Stomach (tissue), 4 donors: ENCODE results near the gene RSBN1.

Experiments
- EP300 ChIP-seq: sonication (generic); formaldehyde crosslinking; IDR thresholded peaks from one replicate; pipeline ENCODE4 v1.6.1; 2017; ENCODE audit warnings: antibody characterized with exemption
- POLR2A ChIP-seq, 4 donors: fragments of 450-650 bp; IDR thresholded peaks; one replicate each; pipeline ENCODE4 v1.6.1; 2016; ENCODE audit warnings: antibody characterized with exemption in 4 of 4, control low read depth in 2 of 4, mild to moderate bottlenecking in 1 of 4, moderate library complexity in 1 of 4
- TF ChIP-seq, protein P1 (sequence below), 7 experiments: fragments of 450-650 bp in 4 of 7; fragments of 200-600 bp in 3 of 7; sonication (generic) in 3 of 7; IDR thresholded peaks; one replicate each; pipeline ENCODE4 v1.5.1; 2016 to 2019; ENCODE audit warnings: antibody characterized with exemption in 7 of 7, control low read depth in 2 of 7, mild to moderate bottlenecking in 1 of 7

DNA sequence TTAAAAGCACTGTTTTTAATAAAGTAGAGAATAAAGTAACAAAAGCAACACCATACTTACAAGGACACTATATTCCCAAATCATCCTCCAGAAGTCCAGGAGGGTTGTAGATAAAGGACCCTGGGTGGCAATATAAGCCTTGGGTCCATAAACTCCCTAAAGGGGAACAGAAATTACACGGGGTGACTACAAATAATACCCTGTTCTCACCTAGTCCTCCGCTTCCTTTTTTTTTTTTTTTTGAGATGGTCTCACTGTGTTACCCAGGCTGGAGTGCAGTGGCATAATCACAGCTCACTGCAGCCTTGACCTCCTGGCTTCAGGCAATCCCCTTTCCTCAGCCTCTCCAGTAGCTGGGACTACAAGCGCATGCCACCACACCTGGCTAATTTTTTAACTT lies 46.1 kb upstream of the RSBN1 start:
- TF ChIP-seq, protein P1, sequence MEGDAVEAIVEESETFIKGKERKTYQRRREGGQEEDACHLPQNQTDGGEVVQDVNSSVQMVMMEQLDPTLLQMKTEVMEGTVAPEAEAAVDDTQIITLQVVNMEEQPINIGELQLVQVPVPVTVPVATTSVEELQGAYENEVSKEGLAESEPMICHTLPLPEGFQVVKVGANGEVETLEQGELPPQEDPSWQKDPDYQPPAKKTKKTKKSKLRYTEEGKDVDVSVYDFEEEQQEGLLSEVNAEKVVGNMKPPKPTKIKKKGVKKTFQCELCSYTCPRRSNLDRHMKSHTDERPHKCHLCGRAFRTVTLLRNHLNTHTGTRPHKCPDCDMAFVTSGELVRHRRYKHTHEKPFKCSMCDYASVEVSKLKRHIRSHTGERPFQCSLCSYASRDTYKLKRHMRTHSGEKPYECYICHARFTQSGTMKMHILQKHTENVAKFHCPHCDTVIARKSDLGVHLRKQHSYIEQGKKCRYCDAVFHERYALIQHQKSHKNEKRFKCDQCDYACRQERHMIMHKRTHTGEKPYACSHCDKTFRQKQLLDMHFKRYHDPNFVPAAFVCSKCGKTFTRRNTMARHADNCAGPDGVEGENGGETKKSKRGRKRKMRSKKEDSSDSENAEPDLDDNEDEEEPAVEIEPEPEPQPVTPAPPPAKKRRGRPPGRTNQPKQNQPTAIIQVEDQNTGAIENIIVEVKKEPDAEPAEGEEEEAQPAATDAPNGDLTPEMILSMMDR (IDR thresholded peaks at IDR 0.05) = no peak
- TF ChIP-seq EP300 (no peak), POLR2A (IDR thresholded peaks at IDR 0.05) (no peak)
